Erythroblast (primary cell): ENCODE data around the gene METAP2.

ENCODE experiments used
- GATA1 ChIP-seq: IDR thresholded peaks from 2 replicates; pipeline ENCODE4 v1.6.1; 2011; ENCODE audit warnings: low read depth, mild to moderate bottlenecking, control low read depth, low read length, moderate library complexity
- POLR2A ChIP-seq: IDR thresholded peaks from 2 replicates; pipeline ENCODE4 v1.6.1; 2011; ENCODE audit warnings: mild to moderate bottlenecking, low read length

- TF ChIP-seq POLR2A (no peak), GATA1 (no peak)
Observed at GRCh38 chr12:95554532-95555071, 80.7 kb downstream of the METAP2 start.
